Stimulated activated CD4-positive, alpha-beta T cell treated with anti-CD3 and anti-CD28 coated beads, Interleukin-4, amount 100 ng/mL, for 1 hour (primary cell): Measurements from ENCODE around the gene PRSS33.

Source experiments
- DNase-seq: peaks from one replicate; pipeline ENCODE4 v3.0.0-alpha.2; 2020

Gene PRSS33

GRCh38 chr16:2795395-2796143 lies 8.2 kb upstream of the PRSS33 start:
- DNase-seq: no peak

- DNase-seq: no peak
These were observed 5.6 kb upstream of the PRSS33 start for GRCh38 chr16:2792940-2793339.

GRCh38 chr16:2791174-2791573 lies 3.8 kb upstream of the PRSS33 start:
- DNase-seq: no peak

- DNase-seq: no peak
These were observed 3.3 kb upstream of the PRSS33 start for GRCh38 chr16:2790631-2791030.

GRCh38 chr16:2787961-2788360 lies 601 bp upstream of the PRSS33 start:
- no peak for DNase-seq

GRCh38 chr16:2786826-2787151 lies 571 bp downstream of the PRSS33 start:
- DNase-seq: no peak

- DNase-seq: no peak
These were observed 1.1 kb downstream of the PRSS33 start for GRCh38 chr16:2786061-2786825.

- peak; percentile 44 for DNase-seq
These were observed 2.0 kb downstream of the PRSS33 start for GRCh38 chr16:2785101-2785991.

- DNase-seq: no peak
These were observed 2.8 kb downstream of the PRSS33 start for GRCh38 chr16:2784358-2785100.

GRCh38 chr16:2783581-2784357 lies 3.6 kb downstream of the PRSS33 start:
- DNase-seq: no peak

- DNase-seq: no peak
These were observed 4.6 kb downstream of the PRSS33 start for GRCh38 chr16:2782583-2783351.

GRCh38 chr16:2779978-2780898 lies 7.1 kb downstream of the PRSS33 start:
- no peak for DNase-seq

GRCh38 chr16:2779151-2779920 lies 8.0 kb downstream of the PRSS33 start:
- DNase-seq: no peak

- DNase-seq: no peak
These were observed 8.8 kb downstream of the PRSS33 start for GRCh38 chr16:2778630-2778958.

- DNase-seq: peak; percentile 36
These were observed 9.3 kb downstream of the PRSS33 start for GRCh38 chr16:2777903-2778629.

GRCh38 chr16:2777231-2777902 lies 10.0 kb downstream of the PRSS33 start, which contains the start of gene ELOB:
Gene ELOB, minus strand, starts transcription at chr16:2777280. Its CDS starts 41 bp downstream, at chr16:2777239.
- peak; percentile 92 for DNase-seq

- DNase-seq: peak; percentile 43
These were observed 10.7 kb downstream of the PRSS33 start for GRCh38 chr16:2776500-2777139.
